Testis (tissue), 2 donors: Measurements from ENCODE around the gene HOXA1.

Experiments used
- POLR2A ChIP-seq: fragments of 450-650 bp; IDR thresholded peaks from one replicate; pipeline ENCODE4 v1.6.1; 2017; ENCODE audit warnings: antibody characterized with exemption, mild to moderate bottlenecking, moderate library complexity
- TF ChIP-seq, protein P1 (sequence below), 3 experiments: fragments of 450-650 bp in 2 of 3; fragments of 200-600 bp in 1 of 3; sonication (generic) in 1 of 3; IDR thresholded peaks; one replicate each; pipeline ENCODE4 v1.5.1; 2016 to 2019; ENCODE audit warnings: antibody characterized with exemption in 3 of 3, mild to moderate bottlenecking in 2 of 3, moderate library complexity in 1 of 3

DNA sequence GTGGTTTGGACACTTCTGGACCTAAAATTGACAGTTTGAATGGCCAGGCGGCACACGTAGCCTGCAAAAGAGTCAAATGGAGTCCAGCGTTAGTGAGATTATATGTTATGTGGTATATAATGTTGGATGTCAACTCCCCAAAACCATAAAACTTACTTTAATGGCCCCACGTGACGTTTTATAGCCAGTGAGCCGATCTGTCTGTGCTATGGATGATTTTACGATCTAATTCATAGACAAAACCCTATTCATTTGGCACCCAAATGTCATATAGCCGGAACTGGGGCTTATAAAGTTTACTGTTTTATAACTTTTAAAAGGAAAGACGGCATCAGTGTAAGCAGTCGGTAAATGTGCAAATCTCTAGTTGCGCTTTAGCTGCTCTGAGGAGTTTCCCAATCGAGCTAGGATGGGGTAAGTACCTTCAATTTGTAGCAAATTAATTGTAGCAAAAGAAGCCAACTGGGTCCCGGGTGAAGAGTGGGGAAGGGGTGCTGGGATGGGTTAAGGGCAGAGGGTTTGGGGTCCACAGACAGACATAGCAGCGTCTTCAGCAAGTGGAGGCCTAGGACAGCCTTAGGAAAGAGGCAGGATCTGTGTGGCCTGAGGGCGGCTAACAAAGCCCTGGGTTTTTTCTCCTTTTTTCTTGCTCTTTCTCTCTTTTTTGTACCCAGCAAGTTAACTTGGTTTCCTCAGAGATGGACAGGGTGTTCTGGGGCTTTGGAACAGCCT is 44.5 kb upstream of the HOXA1 start:
- TF ChIP-seq, protein P1, sequence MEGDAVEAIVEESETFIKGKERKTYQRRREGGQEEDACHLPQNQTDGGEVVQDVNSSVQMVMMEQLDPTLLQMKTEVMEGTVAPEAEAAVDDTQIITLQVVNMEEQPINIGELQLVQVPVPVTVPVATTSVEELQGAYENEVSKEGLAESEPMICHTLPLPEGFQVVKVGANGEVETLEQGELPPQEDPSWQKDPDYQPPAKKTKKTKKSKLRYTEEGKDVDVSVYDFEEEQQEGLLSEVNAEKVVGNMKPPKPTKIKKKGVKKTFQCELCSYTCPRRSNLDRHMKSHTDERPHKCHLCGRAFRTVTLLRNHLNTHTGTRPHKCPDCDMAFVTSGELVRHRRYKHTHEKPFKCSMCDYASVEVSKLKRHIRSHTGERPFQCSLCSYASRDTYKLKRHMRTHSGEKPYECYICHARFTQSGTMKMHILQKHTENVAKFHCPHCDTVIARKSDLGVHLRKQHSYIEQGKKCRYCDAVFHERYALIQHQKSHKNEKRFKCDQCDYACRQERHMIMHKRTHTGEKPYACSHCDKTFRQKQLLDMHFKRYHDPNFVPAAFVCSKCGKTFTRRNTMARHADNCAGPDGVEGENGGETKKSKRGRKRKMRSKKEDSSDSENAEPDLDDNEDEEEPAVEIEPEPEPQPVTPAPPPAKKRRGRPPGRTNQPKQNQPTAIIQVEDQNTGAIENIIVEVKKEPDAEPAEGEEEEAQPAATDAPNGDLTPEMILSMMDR (IDR thresholded peaks at IDR 0.05): no peak
- TF ChIP-seq POLR2A: no peak
